Measurements from ENCODE around the gene AURKB. TPM values are rescaled to one million over a fixed set of nuclear protein-coding genes. Genes with fewer than 3 reads are reported as not detected.

Gene AURKB
- total and polyA plus RNA-seq, 10 of the 15 experiments (the other 5 are each of a cell fraction or from before 2014, with no cell fraction given) = 52.7 to 209 (median 128) TPM

GRCh38 chr17:8185582-8186445 lies 24.6 kb downstream of the AURKB start (continued):
- peak; percentile 65; the same call in 1 of the 2 replicates for TF ChIP-seq ZNF207 (IDR thresholded peaks at IDR 0.05; ENCODE audit: borderline replicate concordance)
- no peak for TF ChIP-seq ZBED1 (IDR thresholded peaks at IDR 0.05; ENCODE audit: borderline replicate concordance)
- no peak for TF ChIP-seq ZZZ3 (IDR thresholded peaks at IDR 0.05; ENCODE audit: control insufficient read depth, insufficient read length, low read depth)
- TF ChIP-seq RFX5 (IDR thresholded peaks at IDR 0.05; ENCODE audit: low read depth, low read length) = no peak
- no peak for TF ChIP-seq ETV6 (conservative IDR thresholded peaks at IDR 0.05 in 1 of 2, IDR thresholded peaks at IDR 0.05 in 1 of 2; ENCODE audit: borderline replicate concordance in 1 of 2, low read depth in 1 of 2)
- no peak for TF ChIP-seq CBX3 (IDR thresholded peaks at IDR 0.05; ENCODE audit: borderline replicate concordance, low read depth)
- peak; percentile 40; the same call in 1 of the 2 replicates for TF ChIP-seq RB1 (IDR thresholded peaks at IDR 0.05; ENCODE audit: borderline replicate concordance)
- TF ChIP-seq TAF1 (IDR thresholded peaks at IDR 0.05; ENCODE audit: borderline replicate concordance, low read depth, low read length) = no peak
- no peak for TF ChIP-seq KDM1A (IDR thresholded peaks at IDR 0.05; ENCODE audit: borderline replicate concordance)
- no peak for TF ChIP-seq TCF7 (IDR thresholded peaks at IDR 0.05; ENCODE audit: borderline replicate concordance)
- TF ChIP-seq ZBTB4 (CRISPR knock-in tag; IDR thresholded peaks at IDR 0.05) = no peak
- no peak for TF ChIP-seq MTA3 (IDR thresholded peaks at IDR 0.05; ENCODE audit: borderline replicate concordance, low read length)
- TF ChIP-seq MTA2 (IDR thresholded peaks at IDR 0.05; ENCODE audit: low read depth) = no peak
- no peak for TF ChIP-seq SP1 (IDR thresholded peaks at IDR 0.05; ENCODE audit: low read depth, low read length)
- TF ChIP-seq CBX5 (IDR thresholded peaks at IDR 0.05; ENCODE audit: low read depth) = no peak
- TF ChIP-seq PBX3 (IDR thresholded peaks at IDR 0.05; ENCODE audit: insufficient replicate concordance, low read depth, low read length) = peak; percentile 24
- TF ChIP-seq SPI1 (IDR thresholded peaks at IDR 0.05; ENCODE audit: borderline replicate concordance, insufficient read depth, low read depth, low read length) = no peak
- no peak for TF ChIP-seq ZNF592 (IDR thresholded peaks at IDR 0.05)
- TF ChIP-seq SREBF2 (IDR thresholded peaks at IDR 0.05; ENCODE audit: low read length) = peak; percentile 95
- peak in 1 of 2 experiments; percentile 48; a peak in 1 of 4 replicates for TF ChIP-seq BHLHE40 (IDR thresholded peaks at IDR 0.05; ENCODE audit: borderline replicate concordance in 1 of 2, low read depth in 2 of 2, low read length in 1 of 2)
- TF ChIP-seq EGR1 (IDR thresholded peaks at IDR 0.05; ENCODE audit: borderline replicate concordance in 1 of 2, low read depth in 2 of 2, low read length in 2 of 2) = no peak

Data from GM12878 (cell line).